ENCODE results near the gene INPP4B. TPM values are rescaled to one million over a fixed set of nuclear protein-coding genes. Genes with fewer than 3 reads are reported as not detected.

The INPP4B gene
- total and polyA plus RNA-seq, 2 of the 4 experiments (the other 2 are of a cell fraction) = 1.8 to 14.0 TPM

GRCh38 chr4:142226014-142226413 is 620.1 kb downstream of the INPP4B start:
- dilution Hi-C loops (cut with HindIII; ENCODE audit: low sequenced_read_pairs, unreplicated experiment) (no loop called here), in situ Hi-C loops (cut with MboI; ENCODE audit: low sequenced_read_pairs) (no loop called here), intact Hi-C loops (cut with micrococcal nuclease) (no loop called here)
- no peak overlapping the region for H3K4me3 ChIP-seq (ENCODE audit: insufficient read depth, low read depth, low read length)
- H3K9me1 ChIP-seq (ENCODE audit: insufficient read depth, low read length) = 0 out of 2 replicates have a peak, but pooled peaks cover under 1% of the 10 kb centered on the region
- no peak overlapping the region for H4K8ac ChIP-seq (ENCODE audit: low read depth in 2 of 2, low read length in 2 of 2)
- H3K56ac ChIP-seq (ENCODE audit: extremely low read depth, insufficient read depth, low read length) = no peak overlapping the region
- no peaks in the 10 kb centered on the region for H3K27me3 ChIP-seq (ENCODE audit: control insufficient read depth, insufficient read depth, low read length)
- H2BK120ac ChIP-seq (ENCODE audit: low read depth, low read length) = no peak overlapping the region
- no peak overlapping the region for H3K4ac ChIP-seq (ENCODE audit: low read depth, low read length)
- POLR2A ChIA-PET (ENCODE audit: unreplicated experiment) = no interaction called here
- no peaks in the 10 kb centered on the region for H3K79me1 ChIP-seq (ENCODE audit: low read depth in 1 of 2, low read length in 2 of 2)
- no peaks in the 10 kb centered on the region for H3K4me1 ChIP-seq (ENCODE audit: control insufficient read depth, insufficient read depth, low read length)
- no peak overlapping the region for H3K27ac ChIP-seq (ENCODE audit: insufficient read depth, low read length)
- no TSS peak for BruUV-seq (replicated peaks)
- no peak overlapping the region for H2AK5ac ChIP-seq (ENCODE audit: low read depth, low read length)
- H3K9me3 ChIP-seq (ENCODE audit: control insufficient read depth, insufficient read depth, low read length) = no peaks in the 10 kb centered on the region
- no peaks in the 10 kb centered on the region for H4K20me1 ChIP-seq (ENCODE audit: insufficient read depth, low read length)
- no peak for ATAC-seq (ENCODE audit: low read depth)
- H2BK15ac ChIP-seq (ENCODE audit: low read depth, low read length) = no peak overlapping the region
- H3K9ac ChIP-seq (ENCODE audit: low read depth, low read length) = no peak overlapping the region
- TF ChIP-seq SMC3 (IDR thresholded peaks at IDR 0.05; ENCODE audit: low read depth, low read length) (no peak), USF2 (IDR thresholded peaks at IDR 0.05; ENCODE audit: low read depth, low read length) (no peak), FOS (IDR thresholded peaks at IDR 0.05; ENCODE audit: low read depth, low read length) (no peak), BHLHE40 (IDR thresholded peaks at IDR 0.05; ENCODE audit: low read depth, low read length) (no peak), MAFK (IDR thresholded peaks at IDR 0.05; ENCODE audit: low read depth, low read length) (no peak), MAZ (IDR thresholded peaks at IDR 0.05; ENCODE audit: borderline replicate concordance, low read depth, low read length) (no peak), RAD21 (IDR thresholded peaks at IDR 0.05; ENCODE audit: low read length) (no peak), MXI1 (IDR thresholded peaks at IDR 0.05; ENCODE audit: borderline replicate concordance, low read depth, low read length) (no peak), POLR2A (IDR thresholded peaks at IDR 0.05; ENCODE audit: low read depth, low read length) (no peak), RCOR1 (IDR thresholded peaks at IDR 0.05; ENCODE audit: insufficient replicate concordance, low read length) (no peak), CHD1 (IDR thresholded peaks at IDR 0.05; ENCODE audit: low read depth, low read length) (no peak), ELK1 (IDR thresholded peaks at IDR 0.05; ENCODE audit: borderline replicate concordance, low read depth, low read length) (no peak), RFX5 (IDR thresholded peaks at IDR 0.05; ENCODE audit: low read depth, low read length) (no peak), CEBPB (IDR thresholded peaks at IDR 0.05; ENCODE audit: low read depth, low read length) (no peak)
- H4K5ac ChIP-seq (ENCODE audit: low read depth, low read length) = no peak overlapping the region
- no peak for DNase-seq
- H3K4me2 ChIP-seq (ENCODE audit: low read depth, low read length) = no peak overlapping the region
- H2BK20ac ChIP-seq (ENCODE audit: low read depth, low read length) = no peak overlapping the region
- H2AK9ac ChIP-seq (replicated peaks; ENCODE audit: low read depth, low read length, poor library complexity) = no peak overlapping the region
- no peak overlapping the region for H3K23ac ChIP-seq (ENCODE audit: low read depth, low read length)
- no peak overlapping the region for H3K14ac ChIP-seq (replicated peaks; ENCODE audit: low read depth, low read length)
- no peaks in the 10 kb centered on the region for H3K36me3 ChIP-seq (ENCODE audit: control insufficient read depth, insufficient read depth, low read length)
- CTCF ChIA-PET = no interaction called here
- H2BK5ac ChIP-seq (ENCODE audit: low read depth, low read length, poor library complexity, severe bottlenecking) = no peak overlapping the region
- no peak overlapping the region for H2AFZ ChIP-seq (replicated peaks; ENCODE audit: low read length, poor library complexity)
- H4K91ac ChIP-seq (ENCODE audit: insufficient read depth, low read depth, low read length) = no peak overlapping the region
- no peak overlapping the region for H3K18ac ChIP-seq (ENCODE audit: low read depth, low read length)
